Astrocyte of the cerebellum (primary cell): Measurements from ENCODE around the gene CTU2.

Experiments
- DNase-seq: peaks from one replicate; pipeline ENCODE4 v3.0.0-alpha.2; 2011; ENCODE audit warnings: low read depth
- H3K4me3 ChIP-seq: 2 replicates; pipeline ENCODE4 v1.5.1; 2011; ENCODE audit warnings: mild to moderate bottlenecking, low read depth, low read length, moderate library complexity
- CTCF ChIP-seq: IDR thresholded peaks from 2 replicates; pipeline ENCODE4 v1.5.1; 2012; ENCODE audit warnings: low read length, low read depth, moderate library complexity, mild to moderate bottlenecking; ENCODE audit errors: missing control alignments
- in situ Hi-C: cut with HindIII; loops from 2 replicates; pipeline ENCODE4 v1.10.0; 2017; ENCODE audit warnings: low sequenced_read_pairs

Gene CTU2

GRCh38 chr16:88759245-88759975, 53.1 kb downstream of the CTU2 start:
- in situ Hi-C loops, result loop anchor here (10.0 to 25.0 kb wide), 3 partner anchors 103 to 445 kb away; partner anchors contain the start of genes GALNS, PABPN1L, SLC22A31 and TRAPPC2L
- no peak overlapping the region for H3K4me3 ChIP-seq
- DNase-seq, result no peak
- TF ChIP-seq CTCF, result no peak

- TF ChIP-seq CTCF, result no peak
- in situ Hi-C loops, result loop anchor here (10.0 to 25.0 kb wide), 3 partner anchors 102 to 445 kb away; partner anchors contain the start of genes GALNS, PABPN1L, SLC22A31 and TRAPPC2L
- H3K4me3 ChIP-seq, result no peak overlapping the region
- DNase-seq, result no peak
Measured at GRCh38 chr16:88759976-88760350, 53.7 kb downstream of the CTU2 start.

- no peak for DNase-seq
- in situ Hi-C loops, result loop anchor here (25.0 kb wide), 1 partner anchor 102 kb away; the partner anchor contains the start of genes GALNS, PABPN1L and TRAPPC2L
- H3K4me3 ChIP-seq, result no peak overlapping the region
- no peak for TF ChIP-seq CTCF
Measured at GRCh38 chr16:88760424-88761142, 54.3 kb downstream of the CTU2 start.

- DNase-seq, result no peak
- in situ Hi-C loops, result loop anchor here (25.0 kb wide), 1 partner anchor 101 kb away; the partner anchor contains the start of genes GALNS, PABPN1L and TRAPPC2L
- no peak for TF ChIP-seq CTCF
- H3K4me3 ChIP-seq, result no peak overlapping the region
Measured at GRCh38 chr16:88761143-88761534, 54.8 kb downstream of the CTU2 start.

GRCh38 chr16:88761830-88762229, 55.5 kb downstream of the CTU2 start:
- in situ Hi-C loops, result loop anchor here (25.0 kb wide), 1 partner anchor 100 kb away; the partner anchor contains the start of genes GALNS, PABPN1L and TRAPPC2L
- DNase-seq, result no peak
- H3K4me3 ChIP-seq, result no peak overlapping the region
- no peak for TF ChIP-seq CTCF

- in situ Hi-C loops, result loop anchor here (25.0 kb wide), 1 partner anchor 100 kb away; the partner anchor contains the start of genes GALNS, PABPN1L and TRAPPC2L
- DNase-seq, result no peak
- TF ChIP-seq CTCF, result no peak
- no peak overlapping the region for H3K4me3 ChIP-seq
Measured at GRCh38 chr16:88762258-88762870, 56.1 kb downstream of the CTU2 start.
